Measurements from ENCODE around the gene TPX2.

TPX2 gene

GRCh38 chr20:31707258-31707615, 31.9 kb upstream of the TPX2 start:
- Histone ChIP-seq H3K27me3 (no peaks in the 10 kb centered on the region), H3K36me3 (peaks cover 11 to 35% (median 25%) of the 10 kb centered on the region in 3 donors), H3K9me3 (no peaks in the 10 kb centered on the region), H3K4me1 (peaks cover 0 to 87% (median 66%) of the 10 kb centered on the region in 4 donors), H3K27ac (no peak overlapping the region), H3K4me3 (no peak overlapping the region)
- no peak for DNase-seq
- intact Hi-C loops (cut with DNase I; ENCODE audit: low total_unique reads), result no loop called here
- no peak for TF ChIP-seq CTCF (IDR thresholded peaks at IDR 0.05)

- H3K27me3 ChIP-seq, result no peaks in the 10 kb centered on the region
- TF ChIP-seq CTCF (IDR thresholded peaks at IDR 0.05), result no peak
- DNase-seq, result peak; percentile 62 to 74
- H3K36me3 ChIP-seq, result peaks cover 11 to 32% (median 25%) of the 10 kb centered on the region in 3 donors
- H3K4me1 ChIP-seq, result peaks cover 0 to 91% (median 71%) of the 10 kb centered on the region in 4 donors
- H3K9me3 ChIP-seq, result no peaks in the 10 kb centered on the region
- no peak overlapping the region for H3K4me3 ChIP-seq
- H3K27ac ChIP-seq, result peak overlapping the region; percentile 14 to 52
- intact Hi-C loops (cut with DNase I; ENCODE audit: low total_unique reads), result no loop called here
These were observed 30.9 kb upstream of the TPX2 start for GRCh38 chr20:31707994-31708735.

GRCh38 chr20:31708736-31709534, 30.2 kb upstream of the TPX2 start:
- intact Hi-C loops (cut with DNase I; ENCODE audit: low total_unique reads), result no loop called here
- no peak for TF ChIP-seq CTCF (IDR thresholded peaks at IDR 0.05)
- Histone ChIP-seq H3K9me3 (no peaks in the 10 kb centered on the region), H3K36me3 (peaks cover 11 to 31% (median 25%) of the 10 kb centered on the region in 3 donors), H3K27me3 (no peaks in the 10 kb centered on the region), H3K4me3 (no peak overlapping the region), H3K27ac (peak overlapping the region; percentile 52 to 97), H3K4me1 (peaks cover 0 to 99% (median 75%) of the 10 kb centered on the region in 4 donors)
- DNase-seq, result no peak

- no peak for TF ChIP-seq CTCF (IDR thresholded peaks at IDR 0.05)
- DNase-seq, result no peak
- Histone ChIP-seq H3K27ac (peak overlapping the region; percentile 97 to 99), H3K4me1 (peaks cover 0 to 99% (median 76%) of the 10 kb centered on the region in 4 donors), H3K4me3 (no peak overlapping the region), H3K36me3 (peaks cover 11 to 32% (median 31%) of the 10 kb centered on the region in 3 donors), H3K9me3 (no peaks in the 10 kb centered on the region), H3K27me3 (no peaks in the 10 kb centered on the region)
- intact Hi-C loops (cut with DNase I; ENCODE audit: low total_unique reads), result no loop called here
These were observed 29.2 kb upstream of the TPX2 start for GRCh38 chr20:31709939-31710338.

GRCh38 chr20:31710423-31711108, 28.5 kb upstream of the TPX2 start:
- intact Hi-C loops (cut with DNase I; ENCODE audit: low total_unique reads), result no loop called here
- Histone ChIP-seq H3K4me1 (peaks cover 0 to 99% (median 75%) of the 10 kb centered on the region in 4 donors), H3K9me3 (no peaks in the 10 kb centered on the region), H3K4me3 (no peak overlapping the region), H3K27ac (peak overlapping the region; percentile 97 to 99), H3K27me3 (no peaks in the 10 kb centered on the region), H3K36me3 (peaks cover 11 to 31% (median 30%) of the 10 kb centered on the region in 3 donors)
- TF ChIP-seq CTCF (IDR thresholded peaks at IDR 0.05), result no peak
- no peak for DNase-seq

Data from tibial artery (tissue), 4 donors.